ENCODE results near the gene TOM1.
"Not testable (repeated sequence)": the region's sequence is repeated elsewhere in the genome, so short reads cannot be mapped to it uniquely, and the experiment has no call there.

The TOM1 gene

GRCh38 chr22:35348026-35348590 is 48.4 kb downstream of the TOM1 start:
- DNase-seq = no peak

DNA sequence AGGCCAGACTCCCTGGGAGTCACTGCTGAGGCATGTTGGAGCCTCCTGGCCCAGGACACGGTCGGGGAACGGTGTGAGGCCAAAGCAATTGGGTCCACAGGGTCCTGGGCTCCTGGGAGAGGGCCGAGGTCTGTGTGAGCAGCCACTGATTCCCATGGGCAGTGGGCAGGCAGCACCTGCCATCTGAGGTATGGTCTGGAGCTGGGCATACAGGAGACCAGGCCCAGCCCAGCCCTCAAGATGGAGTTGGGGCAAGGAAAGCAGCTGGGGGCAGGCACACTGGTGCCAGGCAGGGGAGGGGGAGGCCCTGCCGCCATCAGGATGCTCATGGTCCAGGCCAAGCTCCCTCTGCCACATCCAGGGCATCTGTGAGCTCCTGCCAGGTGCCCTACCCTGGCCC is 49.0 kb downstream of the TOM1 start:
- no peak for DNase-seq

DNA sequence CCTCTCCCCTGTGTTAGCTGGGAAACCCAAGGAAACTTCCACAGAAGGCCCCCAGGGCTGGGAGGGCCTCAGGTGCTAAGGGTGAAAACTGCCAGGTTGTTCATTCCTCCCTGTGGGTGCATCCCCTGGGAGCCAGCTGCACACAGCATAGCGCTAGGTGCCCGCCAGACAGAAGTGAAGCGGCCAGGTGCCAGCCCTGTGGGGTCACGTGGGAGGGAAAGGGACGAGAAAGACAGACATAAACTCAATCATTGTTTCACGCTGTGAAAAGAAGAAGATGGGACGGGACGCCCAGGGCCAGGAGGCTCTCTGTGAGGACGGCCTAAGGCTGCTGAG is 49.6 kb downstream of the TOM1 start:
- no peak for DNase-seq

GRCh38 chr22:35349704-35350538 is 50.2 kb downstream of the TOM1 start:
- DNase-seq = no peak

- DNase-seq = peak; percentile 75
Observed at GRCh38 chr22:35350539-35351503, 51.1 kb downstream of the TOM1 start.

- DNase-seq = peak; percentile 46
Observed at GRCh38 chr22:35352214-35353111, 52.8 kb downstream of the TOM1 start.

DNA sequence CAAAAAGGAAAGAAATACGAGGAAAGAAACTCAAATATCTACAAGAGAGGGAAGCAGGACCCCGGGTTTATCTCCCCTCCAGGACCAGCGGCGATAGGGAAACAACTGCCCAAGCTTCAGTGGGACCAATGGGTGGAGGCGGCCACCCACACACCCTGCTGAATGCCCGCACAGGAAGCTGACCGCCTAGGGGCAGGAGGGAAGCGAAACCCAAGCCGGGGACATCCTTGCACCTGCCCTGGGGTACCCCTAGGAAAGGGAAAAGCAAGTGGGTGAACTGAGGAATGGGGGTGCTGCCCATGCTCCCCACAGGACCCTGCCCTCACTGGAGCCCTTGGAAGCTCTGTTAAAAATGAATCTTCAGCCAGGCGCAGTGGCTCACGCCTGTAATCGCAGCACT is 53.6 kb downstream of the TOM1 start:
- DNase-seq = peak; percentile 6

- no peak for DNase-seq
Observed at GRCh38 chr22:35354068-35354467, 54.4 kb downstream of the TOM1 start.

DNA sequence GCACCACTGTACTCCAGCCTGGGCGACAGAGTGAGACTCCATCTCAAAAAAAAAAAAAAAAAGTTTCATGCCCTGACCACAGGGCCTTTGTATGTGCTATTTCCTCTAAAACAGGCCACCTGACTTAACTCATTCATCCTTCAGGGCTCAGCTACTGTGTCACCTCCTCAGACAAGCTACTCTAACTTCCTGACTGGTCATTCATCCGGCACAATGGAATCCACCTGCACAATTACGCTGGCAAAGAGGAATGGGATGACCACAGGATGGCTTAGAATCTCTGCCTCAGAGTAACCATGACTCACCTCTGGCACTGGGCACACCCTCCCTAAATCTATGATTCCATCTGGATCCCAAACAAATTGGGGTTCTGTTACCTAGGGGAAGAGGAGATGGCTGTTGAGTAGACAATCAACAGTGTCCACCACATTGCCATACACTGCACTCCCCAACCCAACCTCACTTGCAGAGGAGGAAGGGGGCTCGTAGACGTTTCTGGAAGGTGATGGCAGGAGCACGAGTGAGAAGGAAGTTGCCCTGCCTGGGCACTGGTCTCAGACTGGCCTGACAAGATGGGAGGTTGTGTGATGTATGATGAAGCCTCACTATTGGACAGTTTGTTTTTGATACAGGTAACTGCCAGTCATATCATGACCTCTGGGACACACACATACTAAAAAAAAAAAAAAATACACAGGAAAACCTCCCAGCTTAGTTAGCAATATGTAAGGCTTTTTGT is 58.4 kb downstream of the TOM1 start:
- no peak for DNase-seq

GRCh38 chr22:35359380-35360065 is 59.8 kb downstream of the TOM1 start:
- DNase-seq = no peak

DNA sequence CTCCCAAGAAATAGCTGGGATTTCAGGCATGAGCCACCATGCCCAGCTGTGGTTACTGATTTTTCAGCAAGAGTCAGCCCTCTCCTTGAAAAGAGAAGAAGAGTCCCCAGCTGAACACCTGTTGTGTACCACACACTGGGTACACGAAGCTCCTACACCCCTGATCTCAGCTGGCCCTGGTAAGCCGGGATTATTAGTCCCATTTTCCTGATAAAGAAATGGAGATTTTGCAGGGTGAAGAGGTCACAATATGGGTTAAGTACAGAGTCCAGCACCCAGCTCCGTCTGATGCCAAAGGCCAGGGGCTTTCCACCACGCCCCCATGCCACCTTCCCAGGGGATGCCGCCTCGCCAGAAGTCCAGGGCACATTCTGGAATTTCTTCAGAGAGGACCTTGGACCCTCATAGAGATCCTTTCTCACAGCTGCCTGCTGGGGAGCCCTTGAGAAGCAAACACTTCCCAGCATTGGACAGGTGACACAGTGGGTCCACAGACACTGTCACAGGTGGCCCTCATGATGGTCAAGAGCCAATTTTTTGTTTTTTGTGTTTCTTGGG is 61.4 kb downstream of the TOM1 start:
- no peak for DNase-seq

DNA sequence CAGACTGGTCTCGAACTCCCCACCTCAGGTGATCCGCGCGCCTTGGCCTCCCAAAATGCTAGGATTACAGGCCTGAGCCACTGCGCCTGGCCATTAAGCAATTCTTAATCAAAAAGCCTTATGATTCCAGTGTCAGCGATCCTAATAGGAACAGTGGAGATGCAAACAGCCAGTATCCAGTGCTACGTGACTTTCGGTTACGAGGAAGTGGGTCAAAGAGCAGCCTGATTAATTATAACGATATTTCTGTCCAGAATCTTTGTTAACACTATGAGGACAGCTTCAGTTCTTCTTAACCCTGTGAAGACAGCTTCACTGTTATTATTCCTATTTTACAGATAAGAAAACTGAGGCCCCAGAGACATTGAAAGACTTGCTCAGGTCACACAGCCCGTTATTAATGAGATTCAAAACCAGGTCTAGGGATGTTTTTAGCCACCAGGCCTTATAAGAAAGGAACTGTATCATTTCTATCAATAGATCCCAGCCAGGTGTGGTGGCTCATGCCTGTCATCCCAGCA is 63.9 kb downstream of the TOM1 start:
- no peak for DNase-seq

DNA sequence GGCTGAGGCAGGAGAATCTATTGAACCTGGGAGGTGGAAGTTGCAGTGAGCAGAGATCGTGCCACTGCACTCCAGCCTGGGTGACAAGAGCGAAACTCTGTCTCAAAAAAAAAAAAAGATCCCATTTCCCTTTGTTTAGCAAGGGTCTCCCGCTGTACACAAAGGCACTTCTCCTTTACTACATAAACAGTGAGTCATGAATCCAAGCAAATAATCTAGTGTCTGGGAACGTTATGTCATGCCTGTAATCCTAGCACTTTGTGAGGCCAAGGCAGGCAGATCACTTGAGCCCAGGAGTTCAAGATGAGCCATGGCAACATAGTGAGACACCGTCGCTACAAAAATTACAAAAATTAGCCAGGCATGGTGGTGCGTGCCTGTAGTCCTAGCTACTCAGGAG is 64.5 kb downstream of the TOM1 start:
- not testable (repeated sequence) for DNase-seq

GRCh38 chr22:35367331-35367886 is 67.7 kb downstream of the TOM1 start:
- DNase-seq = no peak

- no peak for DNase-seq
Observed at GRCh38 chr22:35368386-35368785, 68.7 kb downstream of the TOM1 start.

DNA sequence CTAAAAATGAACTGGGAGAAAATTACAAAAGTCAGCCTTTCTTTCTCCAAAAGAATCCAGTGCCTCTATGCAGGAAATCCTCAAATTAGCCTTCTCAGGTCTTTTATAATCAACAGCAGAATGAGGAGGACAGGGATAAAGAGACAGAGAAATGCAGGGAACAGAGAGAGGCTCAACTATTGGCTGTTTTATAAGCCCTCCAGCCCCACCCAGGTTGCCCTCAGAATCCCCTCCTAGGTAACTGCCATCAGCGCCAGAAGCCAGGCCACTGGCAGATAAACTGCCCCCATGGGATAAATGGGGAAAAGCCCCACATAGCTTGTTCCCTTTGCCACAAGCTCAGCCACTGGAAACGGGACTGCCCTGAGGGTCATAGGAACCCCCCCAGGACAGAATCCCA is 70.3 kb downstream of the TOM1 start:
- DNase-seq = no peak

DNA sequence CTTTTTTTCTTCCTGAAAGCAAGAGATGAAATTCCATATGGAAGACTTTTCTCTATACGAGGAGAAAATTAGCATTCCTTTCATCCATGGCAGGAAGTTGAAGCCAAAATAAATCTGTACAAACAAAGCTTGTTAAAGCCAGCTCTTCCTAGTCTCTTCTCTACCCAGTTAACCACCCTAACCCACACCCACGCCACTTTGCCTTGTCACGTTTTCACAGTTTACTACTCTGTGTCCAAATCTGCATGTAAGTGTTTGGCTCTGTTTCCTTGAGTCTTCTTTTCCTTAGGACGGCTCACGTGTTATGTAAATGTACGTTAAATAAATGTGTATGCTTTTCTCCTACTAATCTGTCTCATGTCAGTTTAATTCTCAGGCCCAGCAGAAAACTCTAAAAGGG is 74.1 kb downstream of the TOM1 start:
- DNase-seq = no peak

GRCh38 chr22:35375031-35375430 is 75.3 kb downstream of the TOM1 start:
- no peak for DNase-seq

- no peak for DNase-seq
Observed at GRCh38 chr22:35375526-35375925, 75.8 kb downstream of the TOM1 start.

All from midbrain (tissue), 1 donor.